HEK293 (cell line): ENCODE measurements around the gene NAA25.
"Not testable (repeated sequence)": the region's sequence is repeated elsewhere in the genome, so short reads cannot be mapped to it uniquely, and the experiment has no call there.

Experiments used
- CTCF ChIA-PET: fragments of 350-600 bp; formaldehyde crosslinking; extraction: SDS; loops from one replicate; lab custom pipeline; 2021; ENCODE audit warnings: antibody characterized with exemption; lab: Yijun Ruan, JAX
- POLR2A ChIA-PET: fragments of 300-600 bp; formaldehyde crosslinking; extraction: SDS; loops from one replicate; lab custom pipeline; 2020; ENCODE audit warnings: antibody characterized with exemption, inconsistent platforms; lab: Yijun Ruan, JAX
- H3K27ac ChIP-seq: fragments of 200-500 bp; sonication (Bioruptor generic); 2 replicates; pipeline ENCODE4 v1.5.1; 2014; ENCODE audit warnings: low read depth, low read length, control low read depth, inconsistent platforms; ENCODE audit errors: extremely low read depth
- H3K36me3 ChIP-seq, 2 experiments: fragments of 200-500 bp in 1 of 2; sonication (Bioruptor generic) in 1 of 2; 1 replicate in 1 of 2; 2 replicates in 1 of 2; pipeline ENCODE4 v1.5.1; 2014 to 2017; ENCODE audit warnings: inconsistent platforms in 2 of 2, low read length in 2 of 2; ENCODE audit not compliant: control insufficient read depth in 2 of 2, insufficient read depth in 1 of 2
- H3K4me1 ChIP-seq: fragments of 200-500 bp; sonication (Bioruptor generic); 2 replicates; pipeline ENCODE4 v1.5.1; 2014; ENCODE audit warnings: mild to moderate bottlenecking, low read length, inconsistent platforms; ENCODE audit not compliant: control insufficient read depth, insufficient read depth
- H3K4me3 ChIP-seq: 2 replicates; pipeline ENCODE4 v1.5.1; 2011; ENCODE audit warnings: low read depth, mild to moderate bottlenecking, control low read depth, low read length, moderate library complexity
- H3K9me3 ChIP-seq: fragments of 200-500 bp; sonication (Bioruptor generic); 2 replicates; pipeline ENCODE4 v1.5.1; 2014; ENCODE audit warnings: low read depth, low read length, inconsistent platforms; ENCODE audit not compliant: control insufficient read depth, insufficient read depth
- CTCF ChIP-seq: fragments of 450-650 bp; formaldehyde crosslinking; IDR thresholded peaks from 2 replicates; pipeline ENCODE4 v1.5.1; 2016; ENCODE audit warnings: missing biosample characterization, missing genetic modification characterization
- PRDM1 ChIP-seq: fragments of 450-650 bp; formaldehyde crosslinking; IDR thresholded peaks from 2 replicates; pipeline ENCODE4; 2016; ENCODE audit warnings: missing biosample characterization, missing genetic modification characterization
- PRDM4 ChIP-seq: fragments of 450-650 bp; formaldehyde crosslinking; IDR thresholded peaks from 2 replicates; pipeline ENCODE4 v1.5.1; 2017; ENCODE audit warnings: missing biosample characterization, missing genetic modification characterization
- RBAK ChIP-seq: fragments of 450-650 bp; formaldehyde crosslinking; IDR thresholded peaks from 2 replicates; pipeline ENCODE4 v1.5.1; 2016; ENCODE audit warnings: missing biosample characterization, missing genetic modification characterization
- SP7 ChIP-seq: fragments of 450-650 bp; formaldehyde crosslinking; IDR thresholded peaks from 2 replicates; pipeline ENCODE4 v1.5.1; 2016; ENCODE audit warnings: missing biosample characterization, missing genetic modification characterization
- ZNF10 ChIP-seq: fragments of 450-650 bp; formaldehyde crosslinking; IDR thresholded peaks from 2 replicates; pipeline ENCODE4 v1.5.1; 2017; ENCODE audit warnings: missing biosample characterization, missing genetic modification characterization
- ZNF121 ChIP-seq: fragments of 450-650 bp; formaldehyde crosslinking; IDR thresholded peaks from 2 replicates; pipeline ENCODE4 v1.5.1; 2016; ENCODE audit warnings: missing biosample characterization, missing genetic modification characterization
- ZNF221 ChIP-seq: fragments of 450-650 bp; formaldehyde crosslinking; IDR thresholded peaks from 2 replicates; pipeline ENCODE4 v1.5.1; 2017; ENCODE audit warnings: missing biosample characterization, missing genetic modification characterization, borderline replicate concordance
- ZNF654 ChIP-seq: fragments of 450-650 bp; formaldehyde crosslinking; IDR thresholded peaks from 2 replicates; pipeline ENCODE4 v1.5.1; 2016; ENCODE audit warnings: low read depth, missing biosample characterization, missing genetic modification characterization

Gene NAA25

GRCh38 chr12:112112409-112113133 lies 4.0 kb upstream of the NAA25 start:
- Histone ChIP-seq H3K36me3 (no peaks in the 10 kb centered on the region), H3K4me1 (peaks cover 10% of the 10 kb centered on the region), H3K27ac (no peak overlapping the region), H3K4me3 (no peak overlapping the region), H3K9me3 (no peaks in the 10 kb centered on the region)
- TF ChIP-seq ZNF10 (tag by site-specific recombination) (peak; percentile 6; the same call in 1 of the 2 replicates), RBAK (tag by site-specific recombination) (no peak), PRDM1 (tag by site-specific recombination) (peak; percentile 52; the same call in 1 of the 2 replicates), PRDM4 (tag by site-specific recombination) (no peak)
- POLR2A ChIA-PET, result interaction anchor here (0.5 to 2.0 kb wide), 3 partner anchors 13 to 91 kb away, joined by 6 to 14 read pairs (median 13); partner anchors contain the start of gene TRAFD1
- CTCF ChIA-PET, result interaction anchor here (0.6 to 1.2 kb wide), 6 partner anchors 11 to 425 kb away, joined by 3 to 6 read pairs (median 4); no protein-coding TSS in a partner anchor

- no peaks in the 10 kb centered on the region; a peak in 1 of 3 replicates for H3K36me3 ChIP-seq
- POLR2A ChIA-PET, result interaction anchor here (0.5 to 2.0 kb wide), 4 partner anchors 14 to 1803 kb away, joined by 4 to 14 read pairs (median 10); partner anchors contain the start of gene TRAFD1
- CTCF ChIA-PET, result interaction anchor here (0.6 to 1.2 kb wide), 7 partner anchors 12 to 425 kb away, joined by 3 to 6 read pairs (median 3); no protein-coding TSS in a partner anchor
Measured at GRCh38 chr12:112111931-112112330, 3.3 kb upstream of the NAA25 start.

GRCh38 chr12:112110787-112111662 lies 2.4 kb upstream of the NAA25 start:
- not testable (repeated sequence) for H3K27ac ChIP-seq
- TF ChIP-seq ZNF121 (tag by site-specific recombination) (peak; percentile 70), SP7 (tag by site-specific recombination) (0 out of 2 replicates have a peak, but pooled peaks have one; percentile 15)
- TF ChIP-seq, all 188 proteins: peak for 2; not testable (repeated sequence) for 186
- peaks cover 14% of the 10 kb centered on the region for H3K4me1 ChIP-seq
- not testable (repeated sequence) for H3K36me3 ChIP-seq, H3K9me3 ChIP-seq, H3K4me3 ChIP-seq
- ChIA-PET CTCF (interaction anchor here (0.6 to 1.2 kb wide), 4 partner anchors 15 to 286 kb away, joined by 3 to 4 read pairs (median 3); no protein-coding TSS in a partner anchor), POLR2A (interaction anchor here (0.7 to 5.9 kb wide), 3 partner anchors 14 to 1802 kb away, joined by 4 to 53 read pairs (median 14); partner anchors contain the start of gene TRAFD1)

More at GRCh38 chr12:112111931-112112330, 3.3 kb upstream of the NAA25 start:
- no peak overlapping the region for H3K4me3 ChIP-seq
- peaks cover 10% of the 10 kb centered on the region for H3K4me1 ChIP-seq
- no peaks in the 10 kb centered on the region for H3K9me3 ChIP-seq
- TF ChIP-seq CTCF (tag by site-specific recombination) (peak; percentile 47; the same call in 1 of the 2 replicates), ZNF654 (peak; percentile 34), ZNF221 (tag by site-specific recombination) (no peak)
- H3K27ac ChIP-seq, result no peak overlapping the region
